GM23338 (cell line): Measurements from ENCODE around the gene KIF1A. TPM values are rescaled to one million over a fixed set of nuclear protein-coding genes. Genes with fewer than 3 reads are reported as not detected.

ENCODE experiments used
- ATAC-seq: fragments of 200-7000 bp; cut with Tn5 transposase; 3 replicates; pipeline ENCODE4 v1.9.1; 2020
- DNase-seq: peaks from one replicate; pipeline ENCODE4 v3.0.0-alpha.2; 2015; ENCODE audit warnings: low spot score
- H2AFZ ChIP-seq: fragments of 200-600 bp; sonication (generic); 2 replicates; pipeline ENCODE4 v1.8.0; 2016; ENCODE audit warnings: antibody characterized with exemption, mild to moderate bottlenecking, moderate library complexity
- H3F3A ChIP-seq: fragments of 200-600 bp; sonication (generic); replicated peaks from 2 replicates; pipeline ENCODE4 v1.8.0; 2017; ENCODE audit warnings: antibody characterized with exemption, mixed run types, low read depth
- H3K27ac ChIP-seq: fragments of 200-600 bp; sonication (generic); 2 replicates; pipeline ENCODE4 v1.6.1; 2016; ENCODE audit warnings: low read depth
- H3K27me3 ChIP-seq: fragments of 200-600 bp; sonication (generic); 2 replicates; pipeline ENCODE4 v1.8.0; 2016; ENCODE audit warnings: mild to moderate bottlenecking, mixed run types, moderate library complexity; ENCODE audit not compliant: insufficient read depth
- H3K36me3 ChIP-seq: fragments of 200-600 bp; sonication (generic); 2 replicates; pipeline ENCODE4 v1.8.0; 2016; ENCODE audit warnings: mild to moderate bottlenecking; ENCODE audit not compliant: insufficient read depth
- H3K4me1 ChIP-seq: fragments of 200-600 bp; sonication (generic); 2 replicates; pipeline ENCODE4 v1.8.0; 2016; ENCODE audit warnings: mild to moderate bottlenecking, moderate library complexity; ENCODE audit not compliant: insufficient read depth
- H3K4me2 ChIP-seq: fragments of 200-600 bp; sonication (generic); 2 replicates; pipeline ENCODE4 v1.7.1; 2017; ENCODE audit warnings: mixed run types
- H3K4me3 ChIP-seq: fragments of 200-600 bp; sonication (generic); 2 replicates; pipeline ENCODE4 v1.6.1; 2016; ENCODE audit warnings: mixed run types
- H3K79me2 ChIP-seq: fragments of 200-600 bp; sonication (generic); replicated peaks from 2 replicates; pipeline ENCODE4 v1.8.0; 2017; ENCODE audit warnings: mild to moderate bottlenecking; ENCODE audit not compliant: insufficient read depth
- H3K9me2 ChIP-seq: fragments of 200-600 bp; sonication (generic); 2 replicates; pipeline ENCODE4 v1.8.0; 2017; ENCODE audit not compliant: insufficient read depth
- H4K20me1 ChIP-seq: fragments of 200-600 bp; sonication (generic); replicated peaks from 2 replicates; pipeline ENCODE4 v1.8.0; 2017; ENCODE audit warnings: mild to moderate bottlenecking; ENCODE audit not compliant: insufficient read depth
- H3K27ac Mint-ChIP-seq: 2 replicates; pipeline ENCODE4 v1.8.0; 2020; ENCODE audit warnings: inconsistent platforms, mild to moderate bottlenecking, moderate library complexity, mixed read lengths
- H3K27me3 Mint-ChIP-seq: 3 replicates; pipeline ENCODE4 v1.8.0; 2022; ENCODE audit warnings: low read depth, mild to moderate bottlenecking, moderate library complexity, mixed read lengths, inconsistent platforms; ENCODE audit not compliant: insufficient read depth, poor library complexity
- H3K36me3 Mint-ChIP-seq: 3 replicates; pipeline ENCODE4 v1.8.0; 2021; ENCODE audit warnings: low read depth, mild to moderate bottlenecking, inconsistent platforms, moderate library complexity, mixed read lengths
- H3K4me1 Mint-ChIP-seq: 3 replicates; pipeline ENCODE4 v1.8.0; 2020; ENCODE audit warnings: mild to moderate bottlenecking, inconsistent platforms, mixed read lengths
- H3K4me3 Mint-ChIP-seq: 3 replicates; pipeline ENCODE4 v1.8.0; 2021; ENCODE audit warnings: moderate library complexity, mild to moderate bottlenecking, inconsistent platforms, mixed read lengths
- H3K9me3 Mint-ChIP-seq: 3 replicates; pipeline ENCODE4 v1.8.0; 2020; ENCODE audit warnings: moderate library complexity, mild to moderate bottlenecking, inconsistent platforms, mixed read lengths
- CREB1 ChIP-seq: fragments of 250-450 bp; sonication (Bioruptor Pico); IDR thresholded peaks from 2 replicates; pipeline ENCODE4 v1.5.0; 2020; ENCODE audit warnings: low read depth, mild to moderate bottlenecking, moderate library complexity
- ETS1 ChIP-seq: IDR thresholded peaks from 2 replicates; pipeline ENCODE4 v1.6.1; 2016; ENCODE audit warnings: antibody characterized with exemption
- EZH2 ChIP-seq: fragments of 200-600 bp; sonication (generic); IDR thresholded peaks from one replicate; pipeline ENCODE4 v1.8.0; 2017; ENCODE audit warnings: antibody characterized with exemption, mild to moderate bottlenecking, low read depth; ENCODE audit not compliant: unreplicated experiment
- EZH2phosphoT487 ChIP-seq: fragments of 200-600 bp; sonication (generic); IDR thresholded peaks from one replicate; pipeline ENCODE4 v1.8.1; 2018; ENCODE audit warnings: antibody characterized with exemption; ENCODE audit not compliant: unreplicated experiment
- JUNB ChIP-seq: IDR thresholded peaks from one replicate; pipeline ENCODE4 v1.6.1; 2016; ENCODE audit warnings: antibody characterized with exemption; ENCODE audit not compliant: unreplicated experiment
- NANOG ChIP-seq: IDR thresholded peaks from 2 replicates; pipeline ENCODE4 v1.6.1; 2016; ENCODE audit warnings: antibody characterized with exemption, borderline replicate concordance
- POLR2AphosphoS5 ChIP-seq: IDR thresholded peaks from 2 replicates; pipeline ENCODE4 v1.6.1; 2016; ENCODE audit warnings: antibody characterized with exemption, low read depth
- STAT1 ChIP-seq: IDR thresholded peaks from one replicate; pipeline ENCODE4 v1.6.1; 2016; ENCODE audit warnings: antibody characterized with exemption; ENCODE audit not compliant: unreplicated experiment
- ZNF114 ChIP-seq: fragments of 250-450 bp; sonication (Bioruptor Pico); IDR thresholded peaks from 2 replicates; pipeline ENCODE4 v1.5.0; 2020; ENCODE audit warnings: mild to moderate bottlenecking, moderate library complexity
- ZNF331 ChIP-seq: fragments of 250-450 bp; sonication (Bioruptor Pico); IDR thresholded peaks from 2 replicates; pipeline ENCODE4 v1.5.0; 2020; ENCODE audit warnings: low read depth, mild to moderate bottlenecking, moderate library complexity
- ZNF462 ChIP-seq: fragments of 250-450 bp; sonication (Bioruptor Pico); IDR thresholded peaks from 2 replicates; pipeline ENCODE4 v1.5.0; 2020; ENCODE audit warnings: mild to moderate bottlenecking, moderate library complexity
- polyA plus RNA-seq: library from polyadenylated mRNA; unstranded; fragments of >200 nt; fragmentation: Nextera tagmentation; extraction: Ambion mirVana; gene quantifications from 2 replicates; pipeline ENCODE4 v1.2.1, GENCODE V29; 2016
- total RNA-seq: library from RNA; depleted of rRNA; stranded (reverse); fragments of >200 nt; shearing (Covaris generic); gene quantifications from 2 replicates; pipeline ENCODE4 v1.2.3, GENCODE V29; 2014
- TF ChIP-seq, protein P1 (sequence below): IDR thresholded peaks from one replicate; pipeline ENCODE4 v1.6.1; 2018; ENCODE audit warnings: antibody characterized with exemption; ENCODE audit not compliant: unreplicated experiment
- TF ChIP-seq, protein P2 (sequence below), 2 experiments: fragments of 200-600 bp in 1 of 2; sonication (generic) in 1 of 2; conservative IDR thresholded peaks; 2 replicates each; pipeline versions ENCODE4 v1.5.1 to v1.6.1; 2016 to 2017; ENCODE audit warnings: antibody characterized with exemption in 2 of 2, low read depth in 2 of 2, mild to moderate bottlenecking in 2 of 2, moderate library complexity in 1 of 2

KIF1A gene
- total and polyA plus RNA-seq, 2 experiments from 2014 or later, result 169 to 214 TPM

DNA sequence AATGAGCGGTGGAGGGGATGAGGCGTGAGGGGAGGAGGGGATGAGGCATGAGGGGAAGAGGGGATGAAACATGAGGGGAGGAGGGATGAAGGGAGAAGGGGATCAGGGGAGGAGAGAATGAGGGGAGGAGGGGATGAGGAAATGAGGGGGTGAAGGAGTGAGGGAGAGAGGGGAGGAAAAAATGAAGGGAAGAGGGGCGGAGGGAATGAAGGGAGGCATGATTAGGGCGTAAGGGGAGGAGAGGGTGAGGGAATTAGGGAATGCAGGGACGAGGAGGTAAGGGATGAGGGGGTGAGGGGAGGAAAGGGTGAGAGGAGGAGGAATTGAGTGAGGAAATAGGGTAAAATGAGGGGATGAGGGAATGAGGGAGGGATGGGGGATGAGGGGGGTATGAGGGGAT is 87.8 kb downstream of the KIF1A start (continued):
- no peak for TF ChIP-seq CREB1 (CRISPR knock-in tag)
- TF ChIP-seq EZH2phosphoT487, result no peak
- TF ChIP-seq NANOG, result no peak
- no peak for TF ChIP-seq STAT1
- TF ChIP-seq JUNB, result no peak

DNA sequence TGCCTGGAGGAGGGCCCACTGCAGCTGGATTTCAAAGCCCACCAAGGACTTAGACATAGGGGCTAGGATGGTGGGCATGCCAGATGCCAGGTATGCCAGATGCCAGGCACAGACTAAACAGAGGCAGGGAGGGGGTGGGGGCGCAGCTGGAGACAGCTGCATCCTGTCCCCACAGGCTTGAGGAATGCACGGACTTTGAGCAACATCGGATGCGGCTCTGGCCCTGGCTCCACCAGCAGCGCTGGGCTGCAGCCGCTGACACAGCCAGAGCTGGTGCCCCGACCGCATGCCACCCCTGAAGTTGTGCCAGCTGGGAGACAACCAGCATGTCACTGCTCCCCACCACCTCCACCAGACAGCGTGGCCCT is 88.9 kb downstream of the KIF1A start:
- no peaks in the 10 kb centered on the region for H3K4me1 ChIP-seq
- H3K27me3 ChIP-seq, result no peaks in the 10 kb centered on the region
- DNase-seq, result no peak
- H3K27ac ChIP-seq, result no peak overlapping the region
- H3K4me2 ChIP-seq, result no peak overlapping the region
- H3K27me3 Mint-ChIP-seq, result peaks cover 41% of the 10 kb centered on the region
- ATAC-seq, result no peak
- no peaks in the 10 kb centered on the region for H3K79me2 ChIP-seq
- peaks cover 49% of the 10 kb centered on the region for H3K36me3 Mint-ChIP-seq
- H3K4me1 Mint-ChIP-seq, result no peaks in the 10 kb centered on the region; the same call in 2 of the 3 replicates
- H3K27ac Mint-ChIP-seq, result peak overlapping the region; percentile 82; the same call in 1 of the 2 replicates
- H2AFZ ChIP-seq, result no peak overlapping the region
- H3K9me2 ChIP-seq, result no peaks in the 10 kb centered on the region
- H4K20me1 ChIP-seq, result no peaks in the 10 kb centered on the region
- H3K4me3 ChIP-seq, result no peak overlapping the region
- no peaks in the 10 kb centered on the region for H3F3A ChIP-seq
- no peaks in the 10 kb centered on the region; the same call in 1 of the 2 replicates for H3K36me3 ChIP-seq
- TF ChIP-seq JUNB, result no peak
- TF ChIP-seq, protein P1, sequence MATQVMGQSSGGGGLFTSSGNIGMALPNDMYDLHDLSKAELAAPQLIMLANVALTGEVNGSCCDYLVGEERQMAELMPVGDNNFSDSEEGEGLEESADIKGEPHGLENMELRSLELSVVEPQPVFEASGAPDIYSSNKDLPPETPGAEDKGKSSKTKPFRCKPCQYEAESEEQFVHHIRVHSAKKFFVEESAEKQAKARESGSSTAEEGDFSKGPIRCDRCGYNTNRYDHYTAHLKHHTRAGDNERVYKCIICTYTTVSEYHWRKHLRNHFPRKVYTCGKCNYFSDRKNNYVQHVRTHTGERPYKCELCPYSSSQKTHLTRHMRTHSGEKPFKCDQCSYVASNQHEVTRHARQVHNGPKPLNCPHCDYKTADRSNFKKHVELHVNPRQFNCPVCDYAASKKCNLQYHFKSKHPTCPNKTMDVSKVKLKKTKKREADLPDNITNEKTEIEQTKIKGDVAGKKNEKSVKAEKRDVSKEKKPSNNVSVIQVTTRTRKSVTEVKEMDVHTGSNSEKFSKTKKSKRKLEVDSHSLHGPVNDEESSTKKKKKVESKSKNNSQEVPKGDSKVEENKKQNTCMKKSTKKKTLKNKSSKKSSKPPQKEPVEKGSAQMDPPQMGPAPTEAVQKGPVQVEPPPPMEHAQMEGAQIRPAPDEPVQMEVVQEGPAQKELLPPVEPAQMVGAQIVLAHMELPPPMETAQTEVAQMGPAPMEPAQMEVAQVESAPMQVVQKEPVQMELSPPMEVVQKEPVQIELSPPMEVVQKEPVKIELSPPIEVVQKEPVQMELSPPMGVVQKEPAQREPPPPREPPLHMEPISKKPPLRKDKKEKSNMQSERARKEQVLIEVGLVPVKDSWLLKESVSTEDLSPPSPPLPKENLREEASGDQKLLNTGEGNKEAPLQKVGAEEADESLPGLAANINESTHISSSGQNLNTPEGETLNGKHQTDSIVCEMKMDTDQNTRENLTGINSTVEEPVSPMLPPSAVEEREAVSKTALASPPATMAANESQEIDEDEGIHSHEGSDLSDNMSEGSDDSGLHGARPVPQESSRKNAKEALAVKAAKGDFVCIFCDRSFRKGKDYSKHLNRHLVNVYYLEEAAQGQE, result no peak
- TF ChIP-seq EZH2phosphoT487, result no peak
- no peak for TF ChIP-seq ZNF114 (CRISPR knock-in tag)
- TF ChIP-seq, protein P2, sequence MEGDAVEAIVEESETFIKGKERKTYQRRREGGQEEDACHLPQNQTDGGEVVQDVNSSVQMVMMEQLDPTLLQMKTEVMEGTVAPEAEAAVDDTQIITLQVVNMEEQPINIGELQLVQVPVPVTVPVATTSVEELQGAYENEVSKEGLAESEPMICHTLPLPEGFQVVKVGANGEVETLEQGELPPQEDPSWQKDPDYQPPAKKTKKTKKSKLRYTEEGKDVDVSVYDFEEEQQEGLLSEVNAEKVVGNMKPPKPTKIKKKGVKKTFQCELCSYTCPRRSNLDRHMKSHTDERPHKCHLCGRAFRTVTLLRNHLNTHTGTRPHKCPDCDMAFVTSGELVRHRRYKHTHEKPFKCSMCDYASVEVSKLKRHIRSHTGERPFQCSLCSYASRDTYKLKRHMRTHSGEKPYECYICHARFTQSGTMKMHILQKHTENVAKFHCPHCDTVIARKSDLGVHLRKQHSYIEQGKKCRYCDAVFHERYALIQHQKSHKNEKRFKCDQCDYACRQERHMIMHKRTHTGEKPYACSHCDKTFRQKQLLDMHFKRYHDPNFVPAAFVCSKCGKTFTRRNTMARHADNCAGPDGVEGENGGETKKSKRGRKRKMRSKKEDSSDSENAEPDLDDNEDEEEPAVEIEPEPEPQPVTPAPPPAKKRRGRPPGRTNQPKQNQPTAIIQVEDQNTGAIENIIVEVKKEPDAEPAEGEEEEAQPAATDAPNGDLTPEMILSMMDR (conservative IDR thresholded peaks at IDR 0.05; ENCODE audit: low read depth in 2 of 2), result no peak
- TF ChIP-seq STAT1, result no peak
- no peak for TF ChIP-seq ZNF462
- TF ChIP-seq POLR2AphosphoS5, result no peak
- TF ChIP-seq EZH2, result no peak
- TF ChIP-seq ETS1, result no peak
- no peak for TF ChIP-seq NANOG
- no peak for TF ChIP-seq ZNF331 (CRISPR knock-in tag)
- no peak for TF ChIP-seq CREB1 (CRISPR knock-in tag)
- H3K9me3 Mint-ChIP-seq, result no peaks in the 10 kb centered on the region
- no peak overlapping the region for H3K4me3 Mint-ChIP-seq
